ENCODE data around the gene SYT8.

GRCh38 chr11:1883346-1884302, 48.8 kb downstream of the SYT8 start:
- TF ChIP-seq CTCF (IDR thresholded peaks at IDR 0.05; ENCODE audit: insufficient read depth, low read length) (no peak), POLR2AphosphoS5 (IDR thresholded peaks at IDR 0.05; ENCODE audit: low read depth) (no peak)

All from HL-60 (cell line).